ENCODE measurements around the gene SMCO4. TPM values are rescaled to one million over a fixed set of nuclear protein-coding genes. Genes with fewer than 3 reads are reported as not detected.

Gene SMCO4
- total RNA-seq, 4 donors from 2014 or later: 3.1 to 18.1 (median 10.2) TPM

- Histone ChIP-seq H3K36me3 (no peaks in the 10 kb centered on the region), H3K4me1 (peaks cover 29 to 33% of the 10 kb centered on the region in 2 donors), H3K27ac (peak overlapping the region in 2 of 4 donors; percentile 69 to 76), H3K4me3 (no peak overlapping the region), H3K27me3 (no peaks in the 10 kb centered on the region), H3K9me3 (no peaks in the 10 kb centered on the region)
- TF ChIP-seq, protein P1, sequence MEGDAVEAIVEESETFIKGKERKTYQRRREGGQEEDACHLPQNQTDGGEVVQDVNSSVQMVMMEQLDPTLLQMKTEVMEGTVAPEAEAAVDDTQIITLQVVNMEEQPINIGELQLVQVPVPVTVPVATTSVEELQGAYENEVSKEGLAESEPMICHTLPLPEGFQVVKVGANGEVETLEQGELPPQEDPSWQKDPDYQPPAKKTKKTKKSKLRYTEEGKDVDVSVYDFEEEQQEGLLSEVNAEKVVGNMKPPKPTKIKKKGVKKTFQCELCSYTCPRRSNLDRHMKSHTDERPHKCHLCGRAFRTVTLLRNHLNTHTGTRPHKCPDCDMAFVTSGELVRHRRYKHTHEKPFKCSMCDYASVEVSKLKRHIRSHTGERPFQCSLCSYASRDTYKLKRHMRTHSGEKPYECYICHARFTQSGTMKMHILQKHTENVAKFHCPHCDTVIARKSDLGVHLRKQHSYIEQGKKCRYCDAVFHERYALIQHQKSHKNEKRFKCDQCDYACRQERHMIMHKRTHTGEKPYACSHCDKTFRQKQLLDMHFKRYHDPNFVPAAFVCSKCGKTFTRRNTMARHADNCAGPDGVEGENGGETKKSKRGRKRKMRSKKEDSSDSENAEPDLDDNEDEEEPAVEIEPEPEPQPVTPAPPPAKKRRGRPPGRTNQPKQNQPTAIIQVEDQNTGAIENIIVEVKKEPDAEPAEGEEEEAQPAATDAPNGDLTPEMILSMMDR (IDR thresholded peaks at IDR 0.05 in 4 of 5, conservative IDR thresholded peaks at IDR 0.05 in 1 of 5): no peak
- TF ChIP-seq POLR2A (IDR thresholded peaks at IDR 0.05): no peak
- DNase-seq: no peak
- no peak for ATAC-seq
- intact Hi-C loops (cut with DNase I; ENCODE audit: low total_unique reads) (loop anchor here (10.0 kb wide), 1 partner anchor 136 kb away; no protein-coding TSS in a partner anchor), in situ Hi-C loops (cut with MboI; ENCODE audit: low sequenced_read_pairs in 4 of 4) (loop anchor here (5.0 to 10.0 kb wide), 3 partner anchors 114 to 306 kb away; no protein-coding TSS in a partner anchor)
These were observed 2.2 kb downstream of the SMCO4 start for GRCh38 chr11:93540896-93541553.

- Histone ChIP-seq H3K4me1 (peaks cover 33% of the 10 kb centered on the region in 2 donors), H3K27me3 (no peaks in the 10 kb centered on the region), H3K9me3 (no peaks in the 10 kb centered on the region), H3K4me3 (no peak overlapping the region), H3K27ac (no peak overlapping the region), H3K36me3 (no peaks in the 10 kb centered on the region)
- TF ChIP-seq, protein P1 (IDR thresholded peaks at IDR 0.05 in 4 of 5, conservative IDR thresholded peaks at IDR 0.05 in 1 of 5): no peak
- no peak for TF ChIP-seq POLR2A (IDR thresholded peaks at IDR 0.05)
- no peak for DNase-seq
- ATAC-seq: no peak
- intact Hi-C loops (cut with DNase I; ENCODE audit: low total_unique reads): loop anchor here (10.0 kb wide), 1 partner anchor 136 kb away; no protein-coding TSS in a partner anchor
- in situ Hi-C loops (cut with MboI; ENCODE audit: low sequenced_read_pairs in 4 of 4): loop anchor here (5.0 to 10.0 kb wide), 3 partner anchors 114 to 306 kb away; no protein-coding TSS in a partner anchor
These were observed 2.9 kb downstream of the SMCO4 start for GRCh38 chr11:93540337-93540736.

GRCh38 chr11:93537767-93538261, 5.4 kb downstream of the SMCO4 start:
- TF ChIP-seq POLR2A (IDR thresholded peaks at IDR 0.05): no peak
- TF ChIP-seq, protein P1 (IDR thresholded peaks at IDR 0.05 in 4 of 5, conservative IDR thresholded peaks at IDR 0.05 in 1 of 5): no peak
- DNase-seq (peak; percentile 41 to 42), ATAC-seq (peak; percentile 56 to 80)
- intact Hi-C loops (cut with DNase I; ENCODE audit: low total_unique reads) (no loop called here), in situ Hi-C loops (cut with MboI; ENCODE audit: low sequenced_read_pairs in 4 of 4) (no loop called here)
- no peaks in the 10 kb centered on the region for H3K9me3 ChIP-seq
- peak overlapping the region in 1 of 4 donors; percentile 13 for H3K4me3 ChIP-seq
- H3K27ac ChIP-seq: peak overlapping the region; percentile 49 to 84 (median 59)
- H3K36me3 ChIP-seq: no peaks in the 10 kb centered on the region
- H3K27me3 ChIP-seq: no peaks in the 10 kb centered on the region
- peaks cover 25 to 28% of the 10 kb centered on the region in 2 donors for H3K4me1 ChIP-seq

- in situ Hi-C loops (cut with MboI; ENCODE audit: low sequenced_read_pairs in 4 of 4): no loop called here
- Histone ChIP-seq H3K4me3 (no peak overlapping the region), H3K9me3 (no peaks in the 10 kb centered on the region), H3K36me3 (no peaks in the 10 kb centered on the region), H3K27me3 (no peaks in the 10 kb centered on the region), H3K4me1 (peaks cover 31 to 33% of the 10 kb centered on the region in 2 donors), H3K27ac (peak overlapping the region; percentile 49 to 84 (median 59))
- TF ChIP-seq, protein P1 (IDR thresholded peaks at IDR 0.05 in 4 of 5, conservative IDR thresholded peaks at IDR 0.05 in 1 of 5): no peak
- no peak for TF ChIP-seq POLR2A (IDR thresholded peaks at IDR 0.05)
- intact Hi-C loops (cut with DNase I; ENCODE audit: low total_unique reads): no loop called here
- DNase-seq (peak; percentile 50 to 52), ATAC-seq (peak; percentile 70 to 74)
These were observed 6.1 kb downstream of the SMCO4 start for GRCh38 chr11:93537049-93537448.
